Tongue (tissue), 2 donors: Measurements from ENCODE around the gene CCNL1. TPM values are rescaled to one million over a fixed set of nuclear protein-coding genes. Genes with fewer than 3 reads are reported as not detected.
"Not testable (repeated sequence)": the region's sequence is repeated elsewhere in the genome, so short reads cannot be mapped to it uniquely, and the experiment has no call there.

Experiments used
- DNase-seq: peaks from one replicate; pipeline ENCODE4 v3.0.0-alpha.2; 2015
- total RNA-seq: library from RNA; depleted of rRNA; stranded (reverse); fragments of >200 nt; gene quantifications from one replicate; pipeline ENCODE4 v1.2.3, GENCODE V29; 2014

Gene CCNL1
- 197 TPM for total RNA-seq

GRCh38 chr3:157159762-157160657 is at the start of gene CCNL1:
Gene CCNL1, minus strand, starts transcription at chr3:157160147. Its CDS starts 53 bp downstream, at chr3:157160094.
- DNase-seq: peak; percentile 99

GRCh38 chr3:157204880-157205279 is 44.9 kb upstream of the CCNL1 start:
- DNase-seq: no peak

GRCh38 chr3:157204431-157204830 is 44.5 kb upstream of the CCNL1 start:
- DNase-seq: peak; percentile 59

GRCh38 chr3:157201648-157202278 is 41.8 kb upstream of the CCNL1 start:
- DNase-seq: peak; percentile 33

- no peak for DNase-seq
Observed at GRCh38 chr3:157199841-157200240, 39.9 kb upstream of the CCNL1 start.

- DNase-seq: no peak
Observed at GRCh38 chr3:157195965-157196364, 36.0 kb upstream of the CCNL1 start.

GRCh38 chr3:157191149-157191548 is 31.2 kb upstream of the CCNL1 start:
- DNase-seq: not testable (repeated sequence)

GRCh38 chr3:157190380-157190872 is 30.5 kb upstream of the CCNL1 start:
- DNase-seq: no peak

- no peak for DNase-seq
Observed at GRCh38 chr3:157188391-157188790, 28.4 kb upstream of the CCNL1 start.

- no peak for DNase-seq
Observed at GRCh38 chr3:157182879-157183278, 22.9 kb upstream of the CCNL1 start.

- no peak for DNase-seq
Observed at GRCh38 chr3:157180262-157180661, 20.3 kb upstream of the CCNL1 start.

GRCh38 chr3:157179365-157179803 is 19.4 kb upstream of the CCNL1 start:
- no peak for DNase-seq

GRCh38 chr3:157178503-157179364 is 18.8 kb upstream of the CCNL1 start:
- not testable (repeated sequence) for DNase-seq

GRCh38 chr3:157177801-157178453 is 18.0 kb upstream of the CCNL1 start:
- DNase-seq: not testable (repeated sequence)

- no peak for DNase-seq
Observed at GRCh38 chr3:157176934-157177333, 17.0 kb upstream of the CCNL1 start.

- peak; percentile 68 for DNase-seq
Observed at GRCh38 chr3:157175691-157176507, 16.0 kb upstream of the CCNL1 start.

- peak; percentile 100 for DNase-seq
Observed at GRCh38 chr3:157174649-157175498, 14.9 kb upstream of the CCNL1 start.

GRCh38 chr3:157174290-157174648 is 14.3 kb upstream of the CCNL1 start:
- no peak for DNase-seq

GRCh38 chr3:157173343-157173742 is 13.4 kb upstream of the CCNL1 start:
- not testable (repeated sequence) for DNase-seq

GRCh38 chr3:157172746-157173145 is 12.8 kb upstream of the CCNL1 start:
- no peak for DNase-seq
